ENCODE data around the gene CDCA5. TPM values are rescaled to one million over a fixed set of nuclear protein-coding genes. Genes with fewer than 3 reads are reported as not detected.

Gene CDCA5
- total and polyA plus RNA-seq, 2 of the 4 experiments (the other 2 are of a cell fraction): 9.1 to 14.0 TPM

DNA sequence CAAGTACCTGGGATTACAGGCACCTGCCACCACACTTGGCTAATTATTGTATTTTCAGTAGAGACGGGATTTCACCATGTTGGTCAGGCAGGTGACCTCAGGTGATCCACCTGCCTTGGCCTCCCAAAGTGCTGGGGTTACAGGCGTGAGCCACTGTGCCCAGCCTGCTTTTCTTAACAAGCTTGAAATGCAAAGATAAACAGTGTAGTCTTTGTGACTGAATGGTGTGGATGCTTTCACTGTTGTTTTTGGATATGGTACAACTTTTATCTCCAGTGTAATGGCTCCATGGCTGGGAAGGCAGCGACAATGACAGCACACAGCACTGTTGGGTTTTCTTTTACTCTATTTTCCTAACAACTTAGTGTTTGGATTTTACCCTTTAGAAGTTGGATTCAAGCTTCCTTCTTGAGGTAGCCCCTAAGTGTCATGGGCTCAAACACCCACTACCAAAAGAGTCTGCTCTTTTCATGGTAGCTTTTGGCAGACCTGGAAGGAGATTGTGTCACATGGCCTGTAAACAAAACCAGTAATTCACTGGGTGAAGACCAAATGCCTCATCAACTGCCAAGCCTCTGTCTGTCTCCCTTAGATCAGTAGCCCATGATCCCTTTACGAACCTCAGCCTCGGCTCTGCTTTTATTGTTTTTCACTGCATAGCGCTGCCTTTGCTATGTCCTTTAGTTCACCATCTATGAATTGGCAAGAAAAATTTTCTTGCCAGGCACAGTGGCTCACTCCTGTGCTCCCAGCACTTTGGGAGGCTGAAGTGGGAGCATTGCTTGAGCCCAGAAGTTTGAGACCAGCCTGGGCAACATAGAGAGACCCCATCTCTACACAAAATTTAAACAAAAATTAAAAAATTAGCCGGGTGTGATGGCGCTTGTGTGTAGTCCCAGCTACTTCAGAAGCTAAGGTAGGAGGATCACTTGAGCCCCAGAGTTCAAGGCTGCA, 18.6 kb upstream of the CDCA5 start:
- no peak overlapping the region for H2BK5ac ChIP-seq (ENCODE audit: low read depth, low read length, poor library complexity, severe bottlenecking)
- peaks cover 11% of the 10 kb centered on the region for H3K9me1 ChIP-seq (ENCODE audit: insufficient read depth, low read length)
- dilution Hi-C loops (cut with HindIII; ENCODE audit: low sequenced_read_pairs, unreplicated experiment) (no loop called here), in situ Hi-C loops (cut with MboI; ENCODE audit: low sequenced_read_pairs) (no loop called here), intact Hi-C loops (cut with micrococcal nuclease) (no loop called here)
- H2AK9ac ChIP-seq (replicated peaks; ENCODE audit: low read depth, low read length, poor library complexity): no peak overlapping the region
- BruUV-seq (replicated peaks): no TSS peak
- no peak overlapping the region for H4K91ac ChIP-seq (ENCODE audit: insufficient read depth, low read depth, low read length)
- no peaks in the 10 kb centered on the region for H3K27me3 ChIP-seq (ENCODE audit: control insufficient read depth, insufficient read depth, low read length)
- ChIA-PET POLR2A (ENCODE audit: unreplicated experiment) (no interaction called here), CTCF (interaction anchor here (1.1 kb wide), 1 partner anchor 8 kb away, joined by 5 read pairs; no protein-coding TSS in a partner anchor)
- no peak overlapping the region for H2AK5ac ChIP-seq (ENCODE audit: low read depth, low read length)
- peaks cover 17 to 55% of the 10 kb centered on the region in 2 experiments for H3K79me1 ChIP-seq (ENCODE audit: low read depth in 1 of 2, low read length in 2 of 2)
- no peak overlapping the region for H2AFZ ChIP-seq (replicated peaks; ENCODE audit: low read length, poor library complexity)
- no peak overlapping the region for H2BK15ac ChIP-seq (ENCODE audit: low read depth, low read length)
- H3K14ac ChIP-seq (replicated peaks; ENCODE audit: low read depth, low read length): no peak overlapping the region
- no peaks in the 10 kb centered on the region for H3K9me3 ChIP-seq (ENCODE audit: control insufficient read depth, insufficient read depth, low read length)
- H3K4ac ChIP-seq (ENCODE audit: low read depth, low read length): no peak overlapping the region
- H4K8ac ChIP-seq (ENCODE audit: low read depth in 2 of 2, low read length in 2 of 2): no peak overlapping the region
- H3K4me1 ChIP-seq (ENCODE audit: control insufficient read depth, insufficient read depth, low read length): peaks cover 4% of the 10 kb centered on the region
- H2BK20ac ChIP-seq (ENCODE audit: low read depth, low read length): no peak overlapping the region
- no peak overlapping the region for H2BK120ac ChIP-seq (ENCODE audit: low read depth, low read length)
- ATAC-seq (ENCODE audit: low read depth) (peak; percentile 79), DNase-seq (peak; percentile 52)
- no peak overlapping the region for H3K9ac ChIP-seq (ENCODE audit: low read depth, low read length)
- WGBS, 2 experiments (ENCODE audit: extremely low coverage in 2 of 2, insufficient read length in 1 of 2): 67% methylated on average over 1 of the region's 8 CpGs; no CpG with 5 or more reads in 1 of the 2 experiments
- no peak overlapping the region for H3K4me2 ChIP-seq (ENCODE audit: low read depth, low read length)
- H3K36me3 ChIP-seq (ENCODE audit: control insufficient read depth, insufficient read depth, low read length): peaks cover 5% of the 10 kb centered on the region
- H3K27ac ChIP-seq (ENCODE audit: insufficient read depth, low read length): no peak overlapping the region; the same call in 1 of the 2 replicates
- TF ChIP-seq MXI1 (IDR thresholded peaks at IDR 0.05; ENCODE audit: borderline replicate concordance, low read depth, low read length) (no peak), CEBPB (IDR thresholded peaks at IDR 0.05; ENCODE audit: low read depth, low read length) (no peak), RCOR1 (IDR thresholded peaks at IDR 0.05; ENCODE audit: insufficient replicate concordance, low read length) (no peak), RFX5 (IDR thresholded peaks at IDR 0.05; ENCODE audit: low read depth, low read length) (no peak)
- TF ChIP-seq, protein P1, sequence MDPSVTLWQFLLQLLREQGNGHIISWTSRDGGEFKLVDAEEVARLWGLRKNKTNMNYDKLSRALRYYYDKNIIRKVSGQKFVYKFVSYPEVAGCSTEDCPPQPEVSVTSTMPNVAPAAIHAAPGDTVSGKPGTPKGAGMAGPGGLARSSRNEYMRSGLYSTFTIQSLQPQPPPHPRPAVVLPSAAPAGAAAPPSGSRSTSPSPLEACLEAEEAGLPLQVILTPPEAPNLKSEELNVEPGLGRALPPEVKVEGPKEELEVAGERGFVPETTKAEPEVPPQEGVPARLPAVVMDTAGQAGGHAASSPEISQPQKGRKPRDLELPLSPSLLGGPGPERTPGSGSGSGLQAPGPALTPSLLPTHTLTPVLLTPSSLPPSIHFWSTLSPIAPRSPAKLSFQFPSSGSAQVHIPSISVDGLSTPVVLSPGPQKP (IDR thresholded peaks at IDR 0.05; ENCODE audit: borderline replicate concordance, low read depth, low read length): no peak
- H3K18ac ChIP-seq (ENCODE audit: low read depth, low read length): no peak overlapping the region
- peaks cover 3% of the 10 kb centered on the region; the same call in 1 of the 2 replicates for H4K20me1 ChIP-seq (ENCODE audit: insufficient read depth, low read length)
- no peak overlapping the region for H3K56ac ChIP-seq (ENCODE audit: extremely low read depth, insufficient read depth, low read length)
- no peak overlapping the region for H3K4me3 ChIP-seq (ENCODE audit: insufficient read depth, low read depth, low read length)
- no peak overlapping the region for H3K23ac ChIP-seq (ENCODE audit: low read depth, low read length)
- H4K5ac ChIP-seq (ENCODE audit: low read depth, low read length): no peak overlapping the region
